Measurements from ENCODE around the gene DMP1.

DNA sequence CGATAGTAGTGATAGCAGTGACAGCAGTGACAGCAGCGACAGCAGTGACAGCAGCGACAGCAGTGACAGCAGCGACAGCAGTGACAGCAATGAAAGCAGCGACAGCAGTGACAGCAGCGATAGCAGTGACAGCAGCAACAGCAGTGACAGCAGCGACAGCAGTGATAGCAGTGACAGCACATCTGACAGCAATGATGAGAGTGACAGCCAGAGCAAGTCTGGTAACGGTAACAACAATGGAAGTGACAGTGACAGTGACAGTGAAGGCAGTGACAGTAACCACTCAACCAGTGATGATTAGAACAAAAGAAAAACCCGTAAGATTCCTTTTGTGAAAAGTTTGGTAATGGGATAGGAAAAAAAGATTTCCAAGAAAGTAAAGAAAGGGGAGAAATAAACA lies 33.8 kb upstream of the DMP1 start:
- TF ChIP-seq, protein P1, sequence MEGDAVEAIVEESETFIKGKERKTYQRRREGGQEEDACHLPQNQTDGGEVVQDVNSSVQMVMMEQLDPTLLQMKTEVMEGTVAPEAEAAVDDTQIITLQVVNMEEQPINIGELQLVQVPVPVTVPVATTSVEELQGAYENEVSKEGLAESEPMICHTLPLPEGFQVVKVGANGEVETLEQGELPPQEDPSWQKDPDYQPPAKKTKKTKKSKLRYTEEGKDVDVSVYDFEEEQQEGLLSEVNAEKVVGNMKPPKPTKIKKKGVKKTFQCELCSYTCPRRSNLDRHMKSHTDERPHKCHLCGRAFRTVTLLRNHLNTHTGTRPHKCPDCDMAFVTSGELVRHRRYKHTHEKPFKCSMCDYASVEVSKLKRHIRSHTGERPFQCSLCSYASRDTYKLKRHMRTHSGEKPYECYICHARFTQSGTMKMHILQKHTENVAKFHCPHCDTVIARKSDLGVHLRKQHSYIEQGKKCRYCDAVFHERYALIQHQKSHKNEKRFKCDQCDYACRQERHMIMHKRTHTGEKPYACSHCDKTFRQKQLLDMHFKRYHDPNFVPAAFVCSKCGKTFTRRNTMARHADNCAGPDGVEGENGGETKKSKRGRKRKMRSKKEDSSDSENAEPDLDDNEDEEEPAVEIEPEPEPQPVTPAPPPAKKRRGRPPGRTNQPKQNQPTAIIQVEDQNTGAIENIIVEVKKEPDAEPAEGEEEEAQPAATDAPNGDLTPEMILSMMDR (IDR thresholded peaks at IDR 0.05; ENCODE audit: low read depth, low read length) = no peak
- no peak for TF ChIP-seq EZH2phosphoT487 (IDR thresholded peaks at IDR 0.05; ENCODE audit: low read depth)

Data from OCI-LY3 (cell line).